ENCODE data around the gene FIGNL1.

Gene FIGNL1

GRCh38 chr7:50411332-50411731 lies 38.8 kb downstream of the FIGNL1 start:
- Histone ChIP-seq H3K4me3 (ENCODE audit: low read length) (no peak overlapping the region), H3K9ac (ENCODE audit: low read length) (no peak overlapping the region), H3K9me3 (ENCODE audit: control insufficient read depth, low read length) (no peaks in the 10 kb centered on the region), H3K27me3 (replicated peaks; ENCODE audit: control insufficient read depth, insufficient read depth, low read length) (peaks cover 39% of the 10 kb centered on the region), H3K4me1 (ENCODE audit: control insufficient read depth, insufficient read depth, low read length) (no peaks in the 10 kb centered on the region), H3K36me3 (ENCODE audit: control insufficient read depth, insufficient read depth, low read length, severe bottlenecking) (no peaks in the 10 kb centered on the region)
- DNase-seq (ENCODE audit: low read depth), result no peak

GRCh38 chr7:50409856-50410745 lies 40.0 kb downstream of the FIGNL1 start:
- no peak for DNase-seq (ENCODE audit: low read depth)
- no peak overlapping the region for H3K4me3 ChIP-seq (ENCODE audit: low read length)
- H3K9me3 ChIP-seq (ENCODE audit: control insufficient read depth, low read length), result no peaks in the 10 kb centered on the region
- H3K9ac ChIP-seq (ENCODE audit: low read length), result no peak overlapping the region
- H3K27me3 ChIP-seq (replicated peaks; ENCODE audit: control insufficient read depth, insufficient read depth, low read length), result peaks cover 39% of the 10 kb centered on the region
- no peaks in the 10 kb centered on the region for H3K36me3 ChIP-seq (ENCODE audit: control insufficient read depth, insufficient read depth, low read length, severe bottlenecking)
- H3K4me1 ChIP-seq (ENCODE audit: control insufficient read depth, insufficient read depth, low read length), result no peaks in the 10 kb centered on the region

GRCh38 chr7:50406935-50407334 lies 43.2 kb downstream of the FIGNL1 start:
- H3K27me3 ChIP-seq (replicated peaks; ENCODE audit: control insufficient read depth, insufficient read depth, low read length), result peaks cover 60% of the 10 kb centered on the region
- H3K9ac ChIP-seq (ENCODE audit: low read length), result no peak overlapping the region
- no peak overlapping the region for H3K4me3 ChIP-seq (ENCODE audit: low read length)
- H3K9me3 ChIP-seq (ENCODE audit: control insufficient read depth, low read length), result no peaks in the 10 kb centered on the region
- DNase-seq (ENCODE audit: low read depth), result no peak
- no peaks in the 10 kb centered on the region for H3K36me3 ChIP-seq (ENCODE audit: control insufficient read depth, insufficient read depth, low read length, severe bottlenecking)
- H3K4me1 ChIP-seq (ENCODE audit: control insufficient read depth, insufficient read depth, low read length), result no peaks in the 10 kb centered on the region

GRCh38 chr7:50405221-50405620 lies 44.9 kb downstream of the FIGNL1 start:
- Histone ChIP-seq H3K9me3 (ENCODE audit: control insufficient read depth, low read length) (no peaks in the 10 kb centered on the region), H3K36me3 (ENCODE audit: control insufficient read depth, insufficient read depth, low read length, severe bottlenecking) (no peaks in the 10 kb centered on the region), H3K4me3 (ENCODE audit: low read length) (no peak overlapping the region), H3K27me3 (replicated peaks; ENCODE audit: control insufficient read depth, insufficient read depth, low read length) (peaks cover 67% of the 10 kb centered on the region), H3K4me1 (ENCODE audit: control insufficient read depth, insufficient read depth, low read length) (no peaks in the 10 kb centered on the region), H3K9ac (ENCODE audit: low read length) (no peak overlapping the region)
- no peak for DNase-seq (ENCODE audit: low read depth)

GRCh38 chr7:50404392-50404791 lies 45.8 kb downstream of the FIGNL1 start:
- no peak for DNase-seq (ENCODE audit: low read depth)
- Histone ChIP-seq H3K27me3 (replicated peaks; ENCODE audit: control insufficient read depth, insufficient read depth, low read length) (peaks cover 67% of the 10 kb centered on the region), H3K36me3 (ENCODE audit: control insufficient read depth, insufficient read depth, low read length, severe bottlenecking) (no peaks in the 10 kb centered on the region), H3K9ac (ENCODE audit: low read length) (no peak overlapping the region), H3K4me3 (ENCODE audit: low read length) (no peak overlapping the region), H3K9me3 (ENCODE audit: control insufficient read depth, low read length) (no peaks in the 10 kb centered on the region), H3K4me1 (ENCODE audit: control insufficient read depth, insufficient read depth, low read length) (no peaks in the 10 kb centered on the region)

GRCh38 chr7:50400114-50400513 lies 50.0 kb downstream of the FIGNL1 start:
- H3K4me1 ChIP-seq (ENCODE audit: control insufficient read depth, insufficient read depth, low read length), result no peaks in the 10 kb centered on the region

GRCh38 chr7:50399635-50400034 lies 50.5 kb downstream of the FIGNL1 start:
- Histone ChIP-seq H3K9ac (ENCODE audit: low read length) (no peak overlapping the region), H3K36me3 (ENCODE audit: control insufficient read depth, insufficient read depth, low read length, severe bottlenecking) (no peaks in the 10 kb centered on the region), H3K27me3 (replicated peaks; ENCODE audit: control insufficient read depth, insufficient read depth, low read length) (peaks cover 63% of the 10 kb centered on the region), H3K4me3 (ENCODE audit: low read length) (no peak overlapping the region), H3K9me3 (ENCODE audit: control insufficient read depth, low read length) (no peaks in the 10 kb centered on the region), H3K4me1 (ENCODE audit: control insufficient read depth, insufficient read depth, low read length) (no peaks in the 10 kb centered on the region)
- no peak for DNase-seq (ENCODE audit: low read depth)

More at GRCh38 chr7:50400114-50400513, 50.0 kb downstream of the FIGNL1 start:
- no peak for DNase-seq (ENCODE audit: low read depth)
- peaks cover 62% of the 10 kb centered on the region for H3K27me3 ChIP-seq (replicated peaks; ENCODE audit: control insufficient read depth, insufficient read depth, low read length)
- no peak overlapping the region for H3K4me3 ChIP-seq (ENCODE audit: low read length)
- H3K36me3 ChIP-seq (ENCODE audit: control insufficient read depth, insufficient read depth, low read length, severe bottlenecking), result no peaks in the 10 kb centered on the region
- H3K9ac ChIP-seq (ENCODE audit: low read length), result no peak overlapping the region
- H3K9me3 ChIP-seq (ENCODE audit: control insufficient read depth, low read length), result no peaks in the 10 kb centered on the region

GRCh38 chr7:50399206-50399605 lies 50.9 kb downstream of the FIGNL1 start:
- H3K4me1 ChIP-seq (ENCODE audit: control insufficient read depth, insufficient read depth, low read length), result no peaks in the 10 kb centered on the region
- no peak overlapping the region for H3K4me3 ChIP-seq (ENCODE audit: low read length)
- H3K36me3 ChIP-seq (ENCODE audit: control insufficient read depth, insufficient read depth, low read length, severe bottlenecking), result no peaks in the 10 kb centered on the region
- no peaks in the 10 kb centered on the region for H3K9me3 ChIP-seq (ENCODE audit: control insufficient read depth, low read length)
- no peak for DNase-seq (ENCODE audit: low read depth)
- H3K9ac ChIP-seq (ENCODE audit: low read length), result no peak overlapping the region
- H3K27me3 ChIP-seq (replicated peaks; ENCODE audit: control insufficient read depth, insufficient read depth, low read length), result peaks cover 62% of the 10 kb centered on the region

GRCh38 chr7:50397971-50398324 lies 52.2 kb downstream of the FIGNL1 start:
- Histone ChIP-seq H3K4me1 (ENCODE audit: control insufficient read depth, insufficient read depth, low read length) (no peaks in the 10 kb centered on the region), H3K4me3 (ENCODE audit: low read length) (no peak overlapping the region), H3K36me3 (ENCODE audit: control insufficient read depth, insufficient read depth, low read length, severe bottlenecking) (no peaks in the 10 kb centered on the region), H3K27me3 (replicated peaks; ENCODE audit: control insufficient read depth, insufficient read depth, low read length) (peaks cover 55% of the 10 kb centered on the region), H3K9ac (ENCODE audit: low read length) (no peak overlapping the region), H3K9me3 (ENCODE audit: control insufficient read depth, low read length) (no peaks in the 10 kb centered on the region)
- DNase-seq (ENCODE audit: low read depth), result no peak

- Histone ChIP-seq H3K27me3 (replicated peaks; ENCODE audit: control insufficient read depth, insufficient read depth, low read length) (peaks cover 54% of the 10 kb centered on the region), H3K9ac (ENCODE audit: low read length) (no peak overlapping the region)
These were observed 52.7 kb downstream of the FIGNL1 start for GRCh38 chr7:50397320-50397970.

GRCh38 chr7:50396856-50397255 lies 53.3 kb downstream of the FIGNL1 start:
- H3K4me1 ChIP-seq (ENCODE audit: control insufficient read depth, insufficient read depth, low read length), result no peaks in the 10 kb centered on the region
- DNase-seq (ENCODE audit: low read depth), result no peak
- peaks cover 48% of the 10 kb centered on the region for H3K27me3 ChIP-seq (replicated peaks; ENCODE audit: control insufficient read depth, insufficient read depth, low read length)
- H3K4me3 ChIP-seq (ENCODE audit: low read length), result no peak overlapping the region
- no peaks in the 10 kb centered on the region for H3K36me3 ChIP-seq (ENCODE audit: control insufficient read depth, insufficient read depth, low read length, severe bottlenecking)
- H3K9me3 ChIP-seq (ENCODE audit: control insufficient read depth, low read length), result no peaks in the 10 kb centered on the region
- no peak overlapping the region for H3K9ac ChIP-seq (ENCODE audit: low read length)

More at GRCh38 chr7:50397320-50397970, 52.7 kb downstream of the FIGNL1 start:
- Histone ChIP-seq H3K4me3 (ENCODE audit: low read length) (no peak overlapping the region), H3K36me3 (ENCODE audit: control insufficient read depth, insufficient read depth, low read length, severe bottlenecking) (no peaks in the 10 kb centered on the region), H3K9me3 (ENCODE audit: control insufficient read depth, low read length) (no peaks in the 10 kb centered on the region), H3K4me1 (ENCODE audit: control insufficient read depth, insufficient read depth, low read length) (no peaks in the 10 kb centered on the region)
- no peak for DNase-seq (ENCODE audit: low read depth)
